ENCODE results near the gene ABCC2. TPM values are rescaled to one million over a fixed set of nuclear protein-coding genes. Genes with fewer than 3 reads are reported as not detected.

Gene ABCC2
- total RNA-seq, 1 experiment from 2014 or later: 1.3 TPM

GRCh38 chr10:99750641-99751040, 31.8 kb upstream of the ABCC2 start:
- intact Hi-C loops (cut with micrococcal nuclease; ENCODE audit: unreplicated experiment): no loop called here
- CTCF ChIA-PET: no interaction called here
- no peak for DNase-seq (ENCODE audit: low spot score)
- H3K4me1 ChIP-seq (ENCODE audit: insufficient read depth, low read length, poor library complexity, severe bottlenecking): no peaks in the 10 kb centered on the region
- TF ChIP-seq EZH2 (IDR thresholded peaks at IDR 0.05; ENCODE audit: borderline replicate concordance, low read depth, low read length, poor library complexity, severe bottlenecking): no peak
- TF ChIP-seq, protein P1, sequence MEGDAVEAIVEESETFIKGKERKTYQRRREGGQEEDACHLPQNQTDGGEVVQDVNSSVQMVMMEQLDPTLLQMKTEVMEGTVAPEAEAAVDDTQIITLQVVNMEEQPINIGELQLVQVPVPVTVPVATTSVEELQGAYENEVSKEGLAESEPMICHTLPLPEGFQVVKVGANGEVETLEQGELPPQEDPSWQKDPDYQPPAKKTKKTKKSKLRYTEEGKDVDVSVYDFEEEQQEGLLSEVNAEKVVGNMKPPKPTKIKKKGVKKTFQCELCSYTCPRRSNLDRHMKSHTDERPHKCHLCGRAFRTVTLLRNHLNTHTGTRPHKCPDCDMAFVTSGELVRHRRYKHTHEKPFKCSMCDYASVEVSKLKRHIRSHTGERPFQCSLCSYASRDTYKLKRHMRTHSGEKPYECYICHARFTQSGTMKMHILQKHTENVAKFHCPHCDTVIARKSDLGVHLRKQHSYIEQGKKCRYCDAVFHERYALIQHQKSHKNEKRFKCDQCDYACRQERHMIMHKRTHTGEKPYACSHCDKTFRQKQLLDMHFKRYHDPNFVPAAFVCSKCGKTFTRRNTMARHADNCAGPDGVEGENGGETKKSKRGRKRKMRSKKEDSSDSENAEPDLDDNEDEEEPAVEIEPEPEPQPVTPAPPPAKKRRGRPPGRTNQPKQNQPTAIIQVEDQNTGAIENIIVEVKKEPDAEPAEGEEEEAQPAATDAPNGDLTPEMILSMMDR (conservative IDR thresholded peaks at IDR 0.05; ENCODE audit: low read depth, low read length): no peak
- POLR2A ChIA-PET (ENCODE audit: low non-redundant PET): no interaction called here
- peaks cover 67% of the 10 kb centered on the region for H3K36me3 ChIP-seq (ENCODE audit: insufficient read depth, low read length, poor library complexity, severe bottlenecking)
- BruUV-seq (replicated peaks): no TSS peak
- H3K27ac ChIP-seq (ENCODE audit: low read depth, low read length, poor library complexity, severe bottlenecking): no peak overlapping the region
- no peaks in the 10 kb centered on the region for H3K9me3 ChIP-seq (ENCODE audit: low read depth, low read length, poor library complexity, severe bottlenecking)
- H3K4me3 ChIP-seq (ENCODE audit: low read depth, low read length, poor library complexity, severe bottlenecking): no peak overlapping the region
- H3K27me3 ChIP-seq (replicated peaks; ENCODE audit: insufficient read depth, low read depth, low read length, poor library complexity): no peaks in the 10 kb centered on the region

- peaks cover 48% of the 10 kb centered on the region for H3K36me3 ChIP-seq (ENCODE audit: insufficient read depth, low read length, poor library complexity, severe bottlenecking)
- no peaks in the 10 kb centered on the region for H3K27me3 ChIP-seq (replicated peaks; ENCODE audit: insufficient read depth, low read depth, low read length, poor library complexity)
- ChIA-PET CTCF (no interaction called here), POLR2A (ENCODE audit: low non-redundant PET) (no interaction called here)
- no peak overlapping the region for H3K4me3 ChIP-seq (ENCODE audit: low read depth, low read length, poor library complexity, severe bottlenecking)
- H3K9me3 ChIP-seq (ENCODE audit: low read depth, low read length, poor library complexity, severe bottlenecking): no peaks in the 10 kb centered on the region
- no TSS peak for BruUV-seq (replicated peaks)
- intact Hi-C loops (cut with micrococcal nuclease; ENCODE audit: unreplicated experiment): no loop called here
- H3K4me1 ChIP-seq (ENCODE audit: insufficient read depth, low read length, poor library complexity, severe bottlenecking): peaks cover 27% of the 10 kb centered on the region
- H3K27ac ChIP-seq (ENCODE audit: low read depth, low read length, poor library complexity, severe bottlenecking): no peak overlapping the region
- no peak for DNase-seq (ENCODE audit: low spot score)
- TF ChIP-seq EZH2 (IDR thresholded peaks at IDR 0.05; ENCODE audit: borderline replicate concordance, low read depth, low read length, poor library complexity, severe bottlenecking): no peak
- TF ChIP-seq, protein P1 (conservative IDR thresholded peaks at IDR 0.05; ENCODE audit: low read depth, low read length): no peak
Measured at GRCh38 chr10:99754670-99755069, 27.8 kb upstream of the ABCC2 start.

DNA sequence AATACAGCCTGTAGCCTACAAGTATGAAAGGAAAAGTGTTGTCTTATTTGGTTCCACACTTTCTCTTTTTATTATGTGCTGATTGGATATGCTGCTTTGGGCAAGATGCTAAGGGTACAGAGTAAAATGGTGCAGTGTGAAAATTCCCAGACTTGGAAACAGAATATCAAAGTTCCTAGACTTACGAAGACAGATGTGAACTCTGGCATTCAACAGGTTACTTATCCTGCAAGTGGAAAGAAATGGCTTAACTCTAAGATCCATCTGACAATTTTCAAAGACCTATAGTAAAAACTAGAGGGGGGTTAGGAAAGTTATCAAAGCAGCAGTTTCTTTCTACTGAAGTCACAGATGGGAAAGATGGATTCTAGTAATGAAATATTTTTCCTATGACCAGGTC, 26.3 kb upstream of the ABCC2 start:
- Histone ChIP-seq H3K4me1 (ENCODE audit: insufficient read depth, low read length, poor library complexity, severe bottlenecking) (peaks cover 38% of the 10 kb centered on the region), H3K4me3 (ENCODE audit: low read depth, low read length, poor library complexity, severe bottlenecking) (no peak overlapping the region), H3K27ac (ENCODE audit: low read depth, low read length, poor library complexity, severe bottlenecking) (no peak overlapping the region), H3K9me3 (ENCODE audit: low read depth, low read length, poor library complexity, severe bottlenecking) (no peaks in the 10 kb centered on the region), H3K27me3 (replicated peaks; ENCODE audit: insufficient read depth, low read depth, low read length, poor library complexity) (no peaks in the 10 kb centered on the region), H3K36me3 (ENCODE audit: insufficient read depth, low read length, poor library complexity, severe bottlenecking) (peaks cover 35% of the 10 kb centered on the region)
- ChIA-PET POLR2A (ENCODE audit: low non-redundant PET) (no interaction called here), CTCF (no interaction called here)
- DNase-seq (ENCODE audit: low spot score): no peak
- intact Hi-C loops (cut with micrococcal nuclease; ENCODE audit: unreplicated experiment): no loop called here
- no TSS peak for BruUV-seq (replicated peaks)
- TF ChIP-seq, protein P1 (conservative IDR thresholded peaks at IDR 0.05; ENCODE audit: low read depth, low read length): no peak
- no peak for TF ChIP-seq EZH2 (IDR thresholded peaks at IDR 0.05; ENCODE audit: borderline replicate concordance, low read depth, low read length, poor library complexity, severe bottlenecking)

All from A673 (cell line).